Neural cell (in vitro differentiated cells): ENCODE measurements around the gene TNS3.

Experiments used
- EP300 ChIP-seq: fragments of 450-650 bp; conservative IDR thresholded peaks from 2 replicates; pipeline ENCODE4 v1.6.1; 2014; ENCODE audit warnings: antibody characterized with exemption, mild to moderate bottlenecking, moderate library complexity; ENCODE audit not compliant: poor library complexity, severe bottlenecking
- EZH2 ChIP-seq: fragments of 200-600, 300-800 bp; shearing (Covaris generic), sonication (generic); IDR thresholded peaks from 2 replicates; pipeline ENCODE4 v1.6.1; 2014; ENCODE audit warnings: antibody characterized with exemption, low read length, borderline replicate concordance, mild to moderate bottlenecking; ENCODE audit not compliant: insufficient read depth, poor library complexity, severe bottlenecking
- MXI1 ChIP-seq: fragments of 450-650 bp; conservative IDR thresholded peaks from 2 replicates; pipeline ENCODE4 v1.6.1; 2014; ENCODE audit warnings: antibody characterized with exemption, mild to moderate bottlenecking; ENCODE audit not compliant: poor library complexity, severe bottlenecking
- POLR2AphosphoS5 ChIP-seq: IDR thresholded peaks from 2 replicates; pipeline ENCODE4 v1.6.1; 2012
- RAD21 ChIP-seq: fragments of 450-650 bp; conservative IDR thresholded peaks from 2 replicates; pipeline ENCODE4 v1.6.1; 2014; ENCODE audit warnings: antibody characterized with exemption, mild to moderate bottlenecking, moderate library complexity
- SMC3 ChIP-seq: fragments of 450-650 bp; conservative IDR thresholded peaks from 2 replicates; pipeline ENCODE4 v1.6.1; 2014; ENCODE audit warnings: antibody characterized with exemption, mild to moderate bottlenecking, moderate library complexity; ENCODE audit not compliant: poor library complexity
- TAF1 ChIP-seq: IDR thresholded peaks from 2 replicates; pipeline ENCODE4 v1.6.1; 2012; ENCODE audit warnings: low read depth
- TF ChIP-seq, protein P1 (sequence below): fragments of 450-650 bp; IDR thresholded peaks from 2 replicates; pipeline ENCODE4 v1.5.1; 2014; ENCODE audit warnings: antibody characterized with exemption, mild to moderate bottlenecking, moderate library complexity; ENCODE audit not compliant: poor library complexity, severe bottlenecking
- TF ChIP-seq, protein P2 (sequence below): IDR thresholded peaks from 2 replicates; pipeline ENCODE4 v1.6.1; 2012; ENCODE audit warnings: borderline replicate concordance

DNA sequence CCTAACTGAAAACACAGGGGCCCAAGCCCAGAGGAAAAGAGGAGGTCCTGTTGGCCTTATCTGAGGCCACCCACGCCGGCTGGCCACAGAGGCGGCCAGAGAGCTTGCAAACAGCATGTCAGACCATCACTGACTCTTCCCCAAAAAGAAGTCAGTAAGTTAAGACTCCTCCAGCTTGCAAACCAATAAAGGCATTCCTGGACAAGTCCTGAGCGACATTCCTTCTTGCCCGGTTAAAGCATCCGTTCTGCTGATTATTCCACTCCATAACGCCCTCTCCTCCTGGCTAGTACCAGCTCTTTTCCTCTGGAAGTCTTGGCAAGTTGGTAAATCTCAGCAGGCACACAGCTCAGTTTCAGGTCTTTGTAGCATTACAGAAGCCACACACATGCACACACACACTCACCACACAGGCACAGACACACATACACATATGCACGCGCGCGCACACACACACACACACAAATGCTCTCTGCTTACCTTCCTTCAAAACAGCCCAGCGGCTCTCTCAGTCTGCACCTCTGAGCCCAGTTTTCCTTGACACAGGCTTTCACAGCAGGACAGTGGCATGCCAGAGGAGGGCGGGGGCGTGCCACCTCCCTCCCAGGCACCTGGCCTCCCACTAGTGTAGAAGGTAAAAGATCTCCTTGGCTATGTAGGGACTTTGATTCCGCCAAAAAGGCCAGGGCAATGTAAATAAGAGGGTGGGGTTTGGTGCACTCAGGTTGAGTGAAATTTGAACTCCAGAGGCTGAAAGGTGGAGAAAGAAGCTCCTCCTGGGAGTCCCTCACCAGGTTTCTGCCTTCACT lies 201.4 kb downstream of the TNS3 start:
- TF ChIP-seq, protein P1, sequence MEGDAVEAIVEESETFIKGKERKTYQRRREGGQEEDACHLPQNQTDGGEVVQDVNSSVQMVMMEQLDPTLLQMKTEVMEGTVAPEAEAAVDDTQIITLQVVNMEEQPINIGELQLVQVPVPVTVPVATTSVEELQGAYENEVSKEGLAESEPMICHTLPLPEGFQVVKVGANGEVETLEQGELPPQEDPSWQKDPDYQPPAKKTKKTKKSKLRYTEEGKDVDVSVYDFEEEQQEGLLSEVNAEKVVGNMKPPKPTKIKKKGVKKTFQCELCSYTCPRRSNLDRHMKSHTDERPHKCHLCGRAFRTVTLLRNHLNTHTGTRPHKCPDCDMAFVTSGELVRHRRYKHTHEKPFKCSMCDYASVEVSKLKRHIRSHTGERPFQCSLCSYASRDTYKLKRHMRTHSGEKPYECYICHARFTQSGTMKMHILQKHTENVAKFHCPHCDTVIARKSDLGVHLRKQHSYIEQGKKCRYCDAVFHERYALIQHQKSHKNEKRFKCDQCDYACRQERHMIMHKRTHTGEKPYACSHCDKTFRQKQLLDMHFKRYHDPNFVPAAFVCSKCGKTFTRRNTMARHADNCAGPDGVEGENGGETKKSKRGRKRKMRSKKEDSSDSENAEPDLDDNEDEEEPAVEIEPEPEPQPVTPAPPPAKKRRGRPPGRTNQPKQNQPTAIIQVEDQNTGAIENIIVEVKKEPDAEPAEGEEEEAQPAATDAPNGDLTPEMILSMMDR, result no peak
- TF ChIP-seq EP300 (no peak), RAD21 (no peak), EZH2 (no peak), TAF1 (no peak), POLR2AphosphoS5 (no peak), MXI1 (no peak), SMC3 (no peak)
- TF ChIP-seq, protein P2, sequence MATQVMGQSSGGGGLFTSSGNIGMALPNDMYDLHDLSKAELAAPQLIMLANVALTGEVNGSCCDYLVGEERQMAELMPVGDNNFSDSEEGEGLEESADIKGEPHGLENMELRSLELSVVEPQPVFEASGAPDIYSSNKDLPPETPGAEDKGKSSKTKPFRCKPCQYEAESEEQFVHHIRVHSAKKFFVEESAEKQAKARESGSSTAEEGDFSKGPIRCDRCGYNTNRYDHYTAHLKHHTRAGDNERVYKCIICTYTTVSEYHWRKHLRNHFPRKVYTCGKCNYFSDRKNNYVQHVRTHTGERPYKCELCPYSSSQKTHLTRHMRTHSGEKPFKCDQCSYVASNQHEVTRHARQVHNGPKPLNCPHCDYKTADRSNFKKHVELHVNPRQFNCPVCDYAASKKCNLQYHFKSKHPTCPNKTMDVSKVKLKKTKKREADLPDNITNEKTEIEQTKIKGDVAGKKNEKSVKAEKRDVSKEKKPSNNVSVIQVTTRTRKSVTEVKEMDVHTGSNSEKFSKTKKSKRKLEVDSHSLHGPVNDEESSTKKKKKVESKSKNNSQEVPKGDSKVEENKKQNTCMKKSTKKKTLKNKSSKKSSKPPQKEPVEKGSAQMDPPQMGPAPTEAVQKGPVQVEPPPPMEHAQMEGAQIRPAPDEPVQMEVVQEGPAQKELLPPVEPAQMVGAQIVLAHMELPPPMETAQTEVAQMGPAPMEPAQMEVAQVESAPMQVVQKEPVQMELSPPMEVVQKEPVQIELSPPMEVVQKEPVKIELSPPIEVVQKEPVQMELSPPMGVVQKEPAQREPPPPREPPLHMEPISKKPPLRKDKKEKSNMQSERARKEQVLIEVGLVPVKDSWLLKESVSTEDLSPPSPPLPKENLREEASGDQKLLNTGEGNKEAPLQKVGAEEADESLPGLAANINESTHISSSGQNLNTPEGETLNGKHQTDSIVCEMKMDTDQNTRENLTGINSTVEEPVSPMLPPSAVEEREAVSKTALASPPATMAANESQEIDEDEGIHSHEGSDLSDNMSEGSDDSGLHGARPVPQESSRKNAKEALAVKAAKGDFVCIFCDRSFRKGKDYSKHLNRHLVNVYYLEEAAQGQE, result no peak
